A549 (cell line): ENCODE data around the gene PRDM1. TPM values are rescaled to one million over a fixed set of nuclear protein-coding genes. Genes with fewer than 3 reads are reported as not detected.

Experiments
- ATAC-seq, 2 experiments: fragments of 200-7000 bp in 1 of 2; fragments of >200 bp in 1 of 2; cut with Nextera tagmentation in 1 of 2; cut with Tn5 transposase in 1 of 2; 3 replicates each; pipeline versions ENCODE4 v1.8.0 to v1.9.1; 2018 to 2020; ENCODE audit warnings: mild to moderate bottlenecking in 1 of 2, moderate library complexity in 1 of 2
- CTCF ChIA-PET: fragments of 300-600 bp; sonication (Branson Sonifier 250); formaldehyde crosslinking; extraction: SDS; loops from one replicate; lab custom pipeline; 2021; ENCODE audit warnings: antibody characterized with exemption, inconsistent platforms; lab: Yijun Ruan, JAX
- POLR2A ChIA-PET: fragments of 350-600 bp; formaldehyde crosslinking; extraction: SDS; loops from one replicate; lab custom pipeline; 2021; ENCODE audit warnings: antibody characterized with exemption, inconsistent platforms; lab: Yijun Ruan, JAX
- DNase-seq, 2 experiments: peaks; one replicate each; pipeline versions ENCODE4 v3.0.0 to v3.0.0-alpha.2; 2011 to 2016; ENCODE audit warnings: low read depth in 1 of 2, low spot score in 1 of 2
- FAIRE-seq: peaks from 2 replicates; lab custom pipeline; 2011; peaks lifted over from hg19 to GRCh38; lab: Jason Lieb, UNC
- H3K27ac ChIP-seq, 2 experiments: fragments of >200 bp; sonication (Bioruptor Twin); formaldehyde crosslinking; 3 replicates each; pipeline ENCODE4 v1.5.1; 2016 to 2017
- H3K4me1 ChIP-seq: fragments of >200 bp; sonication (Bioruptor Twin); formaldehyde crosslinking; 3 replicates; pipeline ENCODE4 v1.6.1; 2016
- H3K4me2 ChIP-seq: fragments of >200 bp; sonication (Bioruptor Twin); formaldehyde crosslinking; 3 replicates; pipeline ENCODE4 v1.6.1; 2016
- H3K4me3 ChIP-seq: fragments of >200 bp; sonication (Bioruptor Twin); formaldehyde crosslinking; 3 replicates; pipeline ENCODE4 v1.5.1; 2016
- H3K9me3 ChIP-seq: fragments of >200 bp; sonication (Bioruptor Twin); formaldehyde crosslinking; 3 replicates; pipeline ENCODE4 v1.6.1; 2016
- BHLHE40 ChIP-seq: IDR thresholded peaks from 2 replicates; pipeline ENCODE4 v1.6.1; 2012; ENCODE audit warnings: low read depth, low read length, inconsistent platforms
- CBX8 ChIP-seq: fragments of 200-600 bp; sonication (generic); IDR thresholded peaks from 2 replicates; pipeline ENCODE4 v1.6.1; 2016
- CEBPB ChIP-seq, 2 experiments: fragments of >200 bp in 1 of 2; sonication (Bioruptor Twin) in 1 of 2; formaldehyde crosslinking in 1 of 2; IDR thresholded peaks; 2 replicates each; pipeline ENCODE4 v1.6.1; 2012 to 2016
- CHD2 ChIP-seq: fragments of 150-350 bp; IDR thresholded peaks from 2 replicates; pipeline ENCODE4 v1.6.1; 2014; ENCODE audit warnings: low read length; ENCODE audit not compliant: partially characterized antibody
- GATA3 ChIP-seq: IDR thresholded peaks from 2 replicates; pipeline ENCODE4 v1.6.1; 2012; ENCODE audit warnings: borderline replicate concordance
- HEYL ChIP-seq: fragments of 250-450 bp; sonication (Bioruptor Pico); IDR thresholded peaks from 2 replicates; pipeline ENCODE4 v1.8.0; 2021; ENCODE audit warnings: mild to moderate bottlenecking, moderate library complexity
- HMGXB4 ChIP-seq: fragments of 250-450 bp; sonication (Bioruptor Pico); IDR thresholded peaks from 2 replicates; pipeline ENCODE4 v1.5.0; 2021; ENCODE audit warnings: mild to moderate bottlenecking, moderate library complexity, borderline replicate concordance
- HOXB13 ChIP-seq: fragments of 250-450 bp; sonication (Bioruptor Pico); IDR thresholded peaks from 2 replicates; pipeline ENCODE4 v1.5.0; 2020; ENCODE audit warnings: low read depth, mild to moderate bottlenecking, moderate library complexity
- JUN ChIP-seq, 2 experiments: fragments of >200 bp; sonication (Bioruptor Twin); formaldehyde crosslinking; IDR thresholded peaks; 2 replicates in 1 of 2; 3 replicates in 1 of 2; pipeline ENCODE4 v1.6.1; 2016 to 2017
- KDM1A ChIP-seq: fragments of 200-600 bp; sonication (generic); IDR thresholded peaks from 2 replicates; pipeline ENCODE4 v1.6.1; 2016; ENCODE audit warnings: low read depth, mild to moderate bottlenecking
- MAZ ChIP-seq: fragments of 150-350 bp; IDR thresholded peaks from 2 replicates; pipeline ENCODE4 v1.6.1; 2014; ENCODE audit warnings: antibody characterized with exemption, low read depth, low read length, borderline replicate concordance
- NPAS2 ChIP-seq: fragments of 250-450 bp; sonication (Bioruptor Pico); IDR thresholded peaks from 2 replicates; pipeline ENCODE4 v1.8.0; 2022; ENCODE audit warnings: mild to moderate bottlenecking, moderate library complexity, borderline replicate concordance
- PHF8 ChIP-seq: fragments of 200-600 bp; sonication (generic); IDR thresholded peaks from 2 replicates; pipeline ENCODE4 v1.6.1; 2016; ENCODE audit warnings: low read depth, mild to moderate bottlenecking, antibody characterized with exemption, moderate library complexity, borderline replicate concordance
- RARB ChIP-seq: fragments of 250-450 bp; sonication (Bioruptor Pico); IDR thresholded peaks from 2 replicates; pipeline ENCODE4 v1.8.0; 2021; ENCODE audit warnings: mild to moderate bottlenecking, moderate library complexity
- REST ChIP-seq: fragments of 200-600 bp; sonication (generic); IDR thresholded peaks from 2 replicates; pipeline ENCODE4 v1.6.1; 2016; ENCODE audit warnings: antibody characterized with exemption, mild to moderate bottlenecking, moderate library complexity
- RFX5 ChIP-seq: fragments of 450-650 bp; IDR thresholded peaks from 2 replicates; pipeline ENCODE4 v1.7.1; 2014; ENCODE audit warnings: antibody characterized with exemption, mild to moderate bottlenecking, moderate library complexity
- RNF2 ChIP-seq: fragments of 200-600 bp; sonication (generic); IDR thresholded peaks from 2 replicates; pipeline ENCODE4 v1.6.1; 2016; ENCODE audit warnings: low read depth, mild to moderate bottlenecking, antibody characterized with exemption, moderate library complexity, borderline replicate concordance
- SMC3 ChIP-seq: fragments of >200 bp; sonication (Bioruptor Twin); formaldehyde crosslinking; IDR thresholded peaks from 3 replicates; pipeline ENCODE4 v1.6.1; 2018; ENCODE audit warnings: inconsistent platforms
- SREBF2 ChIP-seq: fragments of 450-650 bp; IDR thresholded peaks from 2 replicates; pipeline ENCODE4 v1.6.1; 2014; ENCODE audit warnings: mild to moderate bottlenecking, moderate library complexity
- TP53 ChIP-seq: fragments of 250-450 bp; sonication (Bioruptor Pico); IDR thresholded peaks from 2 replicates; pipeline ENCODE4 v1.5.0; 2021; ENCODE audit warnings: mild to moderate bottlenecking, moderate library complexity
- ZC3H11A ChIP-seq: fragments of 450-650 bp; IDR thresholded peaks from 2 replicates; pipeline ENCODE4 v1.6.1; 2014; ENCODE audit warnings: antibody characterized with exemption, mild to moderate bottlenecking
- ZNF302 ChIP-seq: fragments of 250-450 bp; sonication (Bioruptor Pico); IDR thresholded peaks from 2 replicates; pipeline ENCODE4 v1.9.0; 2021; ENCODE audit warnings: inconsistent platforms, mild to moderate bottlenecking, moderate library complexity
- WGBS: methylation state at CpG from one replicate; pipeline ENCODE4 v1.1.6; 2017; ENCODE audit errors: missing lambda C conversion rate; 5-methylcytosine and 5-hydroxymethylcytosine counted together
- polyA plus RNA-seq, 4 experiments: library from polyadenylated mRNA; depleted of rRNA in 3 of 4; stranded (reverse); fragments of >200 nt; fragmentation: RNase III in 1 of 4; extraction: RNeasy Plus Mini Kit Qiagen cat#74134 plus additional on column Dnase treatment in 1 of 4; gene quantifications; 2 replicates in 3 of 4; 3 replicates in 1 of 4; pipeline ENCODE4 v1.2.3, GENCODE V29; 2011 to 2017
- TF ChIP-seq, protein P1 (sequence below): IDR thresholded peaks from 2 replicates; pipeline ENCODE4 v1.6.1; 2012
- TF ChIP-seq, protein P2 (sequence below): IDR thresholded peaks from 2 replicates; pipeline ENCODE4 v1.6.1; 2012
- TF ChIP-seq, protein P3 (sequence below): fragments of >200 bp; sonication (Bioruptor Twin); formaldehyde crosslinking; IDR thresholded peaks from 3 replicates; pipeline ENCODE4 v1.6.1; 2016

The PRDM1 gene
- polyA plus RNA-seq, 2 of the 4 experiments (the other 2 are of a cell fraction): 2.6 to 11.2 TPM

DNA sequence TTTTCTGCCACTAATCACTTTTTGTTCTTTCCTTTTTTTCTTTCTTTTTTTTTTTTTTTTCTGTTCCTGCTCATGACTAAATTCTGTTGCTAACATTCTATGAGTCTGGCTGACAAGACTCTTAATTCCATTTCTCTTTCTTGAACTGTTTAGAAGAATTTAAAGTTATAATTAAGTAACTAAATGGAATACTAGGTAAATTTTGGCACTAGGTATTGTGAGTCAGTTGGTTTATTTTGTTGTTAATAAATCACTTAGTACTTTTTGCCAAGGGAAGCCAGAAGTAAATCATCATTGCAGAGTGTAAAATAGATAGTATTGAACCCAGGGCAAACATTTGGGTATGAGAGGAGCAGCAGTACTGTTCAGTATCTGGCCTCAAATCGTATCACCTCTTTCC lies 42.0 kb upstream of the PRDM1 start (continued):
- TF ChIP-seq MAZ (no peak), HEYL (CRISPR knock-in tag) (no peak)

DNA sequence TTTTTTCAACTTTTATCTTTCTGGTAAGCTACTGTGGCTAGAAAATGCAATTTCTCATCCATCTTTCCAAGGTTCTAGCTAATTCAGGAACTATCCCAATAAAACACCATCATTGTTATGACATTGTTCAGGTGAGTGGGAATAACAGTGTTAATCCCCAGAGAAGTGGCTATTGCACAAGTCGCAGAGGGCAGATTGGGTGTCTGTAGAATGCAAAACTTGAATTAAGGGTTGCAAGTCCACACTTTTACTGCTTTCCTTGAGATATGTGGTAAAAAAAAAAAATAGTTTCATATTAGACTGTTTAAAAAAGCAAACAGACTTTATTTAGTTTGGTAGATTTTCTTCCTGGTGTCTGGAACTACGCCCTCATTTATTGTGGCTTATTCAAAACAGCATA lies 41.1 kb upstream of the PRDM1 start:
- TF ChIP-seq RNF2 (no peak), NPAS2 (CRISPR knock-in tag) (no peak), CBX8 (no peak), RARB (CRISPR knock-in tag) (no peak), RFX5 (no peak), PHF8 (no peak), HMGXB4 (CRISPR knock-in tag) (no peak), CHD2 (no peak)
- TF ChIP-seq, protein P1, sequence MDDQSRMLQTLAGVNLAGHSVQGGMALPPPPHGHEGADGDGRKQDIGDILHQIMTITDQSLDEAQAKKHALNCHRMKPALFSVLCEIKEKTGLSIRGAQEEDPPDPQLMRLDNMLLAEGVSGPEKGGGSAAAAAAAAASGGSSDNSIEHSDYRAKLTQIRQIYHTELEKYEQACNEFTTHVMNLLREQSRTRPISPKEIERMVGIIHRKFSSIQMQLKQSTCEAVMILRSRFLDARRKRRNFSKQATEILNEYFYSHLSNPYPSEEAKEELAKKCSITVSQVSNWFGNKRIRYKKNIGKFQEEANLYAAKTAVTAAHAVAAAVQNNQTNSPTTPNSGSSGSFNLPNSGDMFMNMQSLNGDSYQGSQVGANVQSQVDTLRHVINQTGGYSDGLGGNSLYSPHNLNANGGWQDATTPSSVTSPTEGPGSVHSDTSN: no peak
- ATAC-seq: no peak
- FAIRE-seq: no peak
- H3K4me2 ChIP-seq: peak overlapping the region; percentile 22
- no peak for DNase-seq
- CTCF ChIA-PET: no interaction called here
- WGBS: 91% methylated on average over 2 of the region's 2 CpGs
- H3K4me3 ChIP-seq: no peak overlapping the region
- no peak overlapping the region for H3K27ac ChIP-seq
- H3K4me1 ChIP-seq: peaks cover 26% of the 10 kb centered on the region
- POLR2A ChIA-PET: no interaction called here
- H3K9me3 ChIP-seq: no peaks in the 10 kb centered on the region

DNA sequence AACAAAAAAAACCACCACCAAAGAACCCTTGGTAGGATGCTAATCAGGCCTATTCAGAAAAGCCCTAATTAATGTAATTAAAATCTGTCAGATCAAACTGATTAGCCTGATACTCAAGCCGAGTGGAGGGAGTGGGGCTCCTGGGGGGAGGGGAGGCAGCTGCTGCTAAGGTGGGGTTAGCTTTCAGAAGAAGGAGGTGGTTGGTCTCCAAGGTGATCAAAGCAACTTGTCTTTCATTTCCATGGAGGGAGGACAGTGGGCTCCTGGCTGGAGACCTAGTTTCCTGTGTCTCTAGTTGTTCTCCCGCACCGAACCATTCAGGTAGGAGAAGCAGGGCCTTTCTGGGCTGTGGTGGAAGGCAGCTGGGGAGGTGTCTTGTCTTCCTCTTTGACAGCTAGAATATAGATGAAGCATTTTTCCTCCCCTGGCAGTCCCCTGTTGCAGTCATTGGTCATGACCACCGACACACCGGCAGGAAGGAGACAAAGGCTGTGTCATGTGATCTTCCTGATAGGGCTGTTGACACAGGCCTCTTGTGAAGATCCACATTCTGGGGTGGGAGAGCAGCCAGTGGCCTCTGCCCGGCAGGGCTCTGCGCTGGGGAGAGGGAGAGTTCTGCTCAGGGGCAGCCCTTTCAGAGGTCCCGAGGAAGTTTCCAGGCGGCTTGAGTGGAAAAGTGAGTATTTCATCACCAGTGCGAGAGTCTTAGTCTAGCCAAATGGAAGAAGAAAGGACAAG lies 39.9 kb upstream of the PRDM1 start:
- no peaks in the 10 kb centered on the region for H3K9me3 ChIP-seq
- H3K4me1 ChIP-seq: peaks cover 28% of the 10 kb centered on the region
- H3K4me3 ChIP-seq: no peak overlapping the region
- H3K4me2 ChIP-seq: no peak overlapping the region
- ATAC-seq: no peak
- POLR2A ChIA-PET: no interaction called here
- WGBS: 94% methylated on average over 10 of the region's 10 CpGs
- FAIRE-seq: no peak
- H3K27ac ChIP-seq: no peak overlapping the region
- CTCF ChIA-PET: no interaction called here
- DNase-seq: no peak
- no peak for TF ChIP-seq JUN (IDR thresholded peaks at IDR 0.05)
- no peak for TF ChIP-seq PHF8
- no peak for TF ChIP-seq HMGXB4 (CRISPR knock-in tag)
- TF ChIP-seq, protein P2, sequence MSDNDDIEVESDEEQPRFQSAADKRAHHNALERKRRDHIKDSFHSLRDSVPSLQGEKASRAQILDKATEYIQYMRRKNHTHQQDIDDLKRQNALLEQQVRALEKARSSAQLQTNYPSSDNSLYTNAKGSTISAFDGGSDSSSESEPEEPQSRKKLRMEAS: no peak
- TF ChIP-seq, protein P3, sequence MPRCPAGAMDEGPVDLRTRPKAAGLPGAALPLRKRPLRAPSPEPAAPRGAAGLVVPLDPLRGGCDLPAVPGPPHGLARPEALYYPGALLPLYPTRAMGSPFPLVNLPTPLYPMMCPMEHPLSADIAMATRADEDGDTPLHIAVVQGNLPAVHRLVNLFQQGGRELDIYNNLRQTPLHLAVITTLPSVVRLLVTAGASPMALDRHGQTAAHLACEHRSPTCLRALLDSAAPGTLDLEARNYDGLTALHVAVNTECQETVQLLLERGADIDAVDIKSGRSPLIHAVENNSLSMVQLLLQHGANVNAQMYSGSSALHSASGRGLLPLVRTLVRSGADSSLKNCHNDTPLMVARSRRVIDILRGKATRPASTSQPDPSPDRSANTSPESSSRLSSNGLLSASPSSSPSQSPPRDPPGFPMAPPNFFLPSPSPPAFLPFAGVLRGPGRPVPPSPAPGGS: no peak
- no peak for TF ChIP-seq ZNF302 (CRISPR knock-in tag)
- TF ChIP-seq ZC3H11A: no peak
- TF ChIP-seq HOXB13 (CRISPR knock-in tag): no peak
- TF ChIP-seq HEYL (CRISPR knock-in tag): no peak
- no peak for TF ChIP-seq TP53 (CRISPR knock-in tag)
- TF ChIP-seq SMC3: no peak
- no peak for TF ChIP-seq CEBPB (IDR thresholded peaks at IDR 0.05)
- TF ChIP-seq SREBF2: no peak
- TF ChIP-seq GATA3: no peak
- TF ChIP-seq REST: no peak
- no peak for TF ChIP-seq MAZ
- no peak for TF ChIP-seq BHLHE40
- TF ChIP-seq KDM1A: no peak
